ENCODE measurements around the gene NAV3. TPM values are rescaled to one million over a fixed set of nuclear protein-coding genes. Genes with fewer than 3 reads are reported as not detected.

Gene NAV3
- total RNA-seq, 1 experiment from 2014 or later: 2.5 TPM

DNA sequence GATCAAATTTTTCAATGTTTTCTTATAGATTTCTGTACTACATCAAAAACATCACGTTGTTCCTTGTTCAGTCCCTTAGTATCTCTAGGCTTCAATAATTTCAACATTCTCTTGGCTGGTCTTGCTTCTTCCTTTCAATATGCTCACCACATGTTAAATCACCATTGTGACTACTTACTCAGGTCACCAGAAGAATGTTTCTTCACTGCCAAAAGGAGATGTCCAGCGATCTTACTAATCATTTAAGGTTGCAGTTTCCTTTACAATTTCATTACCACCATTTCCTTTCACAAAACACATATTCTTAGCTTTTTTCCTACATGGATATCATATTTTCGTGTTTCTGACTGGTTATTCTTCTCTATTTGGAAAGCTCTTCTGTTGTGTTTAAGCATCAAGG lies 363.8 kb downstream of the NAV3 start:
- no TSS peak for BruUV-seq (replicated peaks)
- Histone ChIP-seq H3K27ac (ENCODE audit: low read length) (no peak overlapping the region), H3K27me3 (ENCODE audit: control insufficient read depth, insufficient read depth, low read length) (no peaks in the 10 kb centered on the region), H3K4me3 (ENCODE audit: low read depth in 2 of 2, low read length in 2 of 2) (no peak overlapping the region), H3K36me3 (ENCODE audit: control insufficient read depth, insufficient read depth, low read length) (no peaks in the 10 kb centered on the region), H3K9me3 (ENCODE audit: control insufficient read depth, insufficient read depth, low read depth, low read length) (no peaks in the 10 kb centered on the region), H3K4me1 (ENCODE audit: control insufficient read depth, insufficient read depth, low read length) (no peaks in the 10 kb centered on the region)
- in situ Hi-C loops (cut with HindIII; ENCODE audit: low pct_unique_long_range_greater_than_20kb, low sequenced_read_pairs): no loop called here
- DNase-seq (ENCODE audit: low read depth, low spot score) (no peak), ATAC-seq (no peak)
- intact Hi-C loops (cut with micrococcal nuclease; ENCODE audit: unreplicated experiment): no loop called here
- TF ChIP-seq POLR2AphosphoS5 (IDR thresholded peaks at IDR 0.05; ENCODE audit: low read depth, low read length) (no peak), TCF7L2 (IDR thresholded peaks at IDR 0.05; ENCODE audit: low read depth, low read length) (no peak), SIN3A (IDR thresholded peaks at IDR 0.05; ENCODE audit: borderline replicate concordance, insufficient read depth, low read depth, low read length) (no peak)
- TF ChIP-seq, protein P1, sequence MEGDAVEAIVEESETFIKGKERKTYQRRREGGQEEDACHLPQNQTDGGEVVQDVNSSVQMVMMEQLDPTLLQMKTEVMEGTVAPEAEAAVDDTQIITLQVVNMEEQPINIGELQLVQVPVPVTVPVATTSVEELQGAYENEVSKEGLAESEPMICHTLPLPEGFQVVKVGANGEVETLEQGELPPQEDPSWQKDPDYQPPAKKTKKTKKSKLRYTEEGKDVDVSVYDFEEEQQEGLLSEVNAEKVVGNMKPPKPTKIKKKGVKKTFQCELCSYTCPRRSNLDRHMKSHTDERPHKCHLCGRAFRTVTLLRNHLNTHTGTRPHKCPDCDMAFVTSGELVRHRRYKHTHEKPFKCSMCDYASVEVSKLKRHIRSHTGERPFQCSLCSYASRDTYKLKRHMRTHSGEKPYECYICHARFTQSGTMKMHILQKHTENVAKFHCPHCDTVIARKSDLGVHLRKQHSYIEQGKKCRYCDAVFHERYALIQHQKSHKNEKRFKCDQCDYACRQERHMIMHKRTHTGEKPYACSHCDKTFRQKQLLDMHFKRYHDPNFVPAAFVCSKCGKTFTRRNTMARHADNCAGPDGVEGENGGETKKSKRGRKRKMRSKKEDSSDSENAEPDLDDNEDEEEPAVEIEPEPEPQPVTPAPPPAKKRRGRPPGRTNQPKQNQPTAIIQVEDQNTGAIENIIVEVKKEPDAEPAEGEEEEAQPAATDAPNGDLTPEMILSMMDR (IDR thresholded peaks at IDR 0.05): no peak
- TF ChIP-seq, protein P2, sequence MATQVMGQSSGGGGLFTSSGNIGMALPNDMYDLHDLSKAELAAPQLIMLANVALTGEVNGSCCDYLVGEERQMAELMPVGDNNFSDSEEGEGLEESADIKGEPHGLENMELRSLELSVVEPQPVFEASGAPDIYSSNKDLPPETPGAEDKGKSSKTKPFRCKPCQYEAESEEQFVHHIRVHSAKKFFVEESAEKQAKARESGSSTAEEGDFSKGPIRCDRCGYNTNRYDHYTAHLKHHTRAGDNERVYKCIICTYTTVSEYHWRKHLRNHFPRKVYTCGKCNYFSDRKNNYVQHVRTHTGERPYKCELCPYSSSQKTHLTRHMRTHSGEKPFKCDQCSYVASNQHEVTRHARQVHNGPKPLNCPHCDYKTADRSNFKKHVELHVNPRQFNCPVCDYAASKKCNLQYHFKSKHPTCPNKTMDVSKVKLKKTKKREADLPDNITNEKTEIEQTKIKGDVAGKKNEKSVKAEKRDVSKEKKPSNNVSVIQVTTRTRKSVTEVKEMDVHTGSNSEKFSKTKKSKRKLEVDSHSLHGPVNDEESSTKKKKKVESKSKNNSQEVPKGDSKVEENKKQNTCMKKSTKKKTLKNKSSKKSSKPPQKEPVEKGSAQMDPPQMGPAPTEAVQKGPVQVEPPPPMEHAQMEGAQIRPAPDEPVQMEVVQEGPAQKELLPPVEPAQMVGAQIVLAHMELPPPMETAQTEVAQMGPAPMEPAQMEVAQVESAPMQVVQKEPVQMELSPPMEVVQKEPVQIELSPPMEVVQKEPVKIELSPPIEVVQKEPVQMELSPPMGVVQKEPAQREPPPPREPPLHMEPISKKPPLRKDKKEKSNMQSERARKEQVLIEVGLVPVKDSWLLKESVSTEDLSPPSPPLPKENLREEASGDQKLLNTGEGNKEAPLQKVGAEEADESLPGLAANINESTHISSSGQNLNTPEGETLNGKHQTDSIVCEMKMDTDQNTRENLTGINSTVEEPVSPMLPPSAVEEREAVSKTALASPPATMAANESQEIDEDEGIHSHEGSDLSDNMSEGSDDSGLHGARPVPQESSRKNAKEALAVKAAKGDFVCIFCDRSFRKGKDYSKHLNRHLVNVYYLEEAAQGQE (IDR thresholded peaks at IDR 0.05; ENCODE audit: insufficient read depth in 1 of 2, low read depth in 2 of 2, low read length in 1 of 2): no peak
- ChIA-PET POLR2A (no interaction called here), CTCF (no interaction called here)

- H3K36me3 ChIP-seq (ENCODE audit: control insufficient read depth, insufficient read depth, low read length): no peaks in the 10 kb centered on the region; the same call in 1 of the 2 replicates
- ATAC-seq (no peak), DNase-seq (ENCODE audit: low read depth, low spot score) (no peak)
- CTCF ChIA-PET: no interaction called here
- no peak overlapping the region for H3K4me3 ChIP-seq (ENCODE audit: low read depth in 2 of 2, low read length in 2 of 2)
- no TSS peak for BruUV-seq (replicated peaks)
- no peaks in the 10 kb centered on the region for H3K27me3 ChIP-seq (ENCODE audit: control insufficient read depth, insufficient read depth, low read length)
- in situ Hi-C loops (cut with HindIII; ENCODE audit: low pct_unique_long_range_greater_than_20kb, low sequenced_read_pairs) (no loop called here), intact Hi-C loops (cut with micrococcal nuclease; ENCODE audit: unreplicated experiment) (no loop called here)
- TF ChIP-seq, protein P2 (IDR thresholded peaks at IDR 0.05; ENCODE audit: insufficient read depth in 1 of 2, low read depth in 2 of 2, low read length in 1 of 2): no peak
- TF ChIP-seq POLR2AphosphoS5 (IDR thresholded peaks at IDR 0.05; ENCODE audit: low read depth, low read length) (no peak), SIN3A (IDR thresholded peaks at IDR 0.05; ENCODE audit: borderline replicate concordance, insufficient read depth, low read depth, low read length) (no peak), TCF7L2 (IDR thresholded peaks at IDR 0.05; ENCODE audit: low read depth, low read length) (no peak)
- TF ChIP-seq, protein P1 (IDR thresholded peaks at IDR 0.05): no peak
- no peak overlapping the region for H3K27ac ChIP-seq (ENCODE audit: low read length)
- POLR2A ChIA-PET: no interaction called here
- H3K9me3 ChIP-seq (ENCODE audit: control insufficient read depth, insufficient read depth, low read depth, low read length): no peaks in the 10 kb centered on the region
- no peaks in the 10 kb centered on the region for H3K4me1 ChIP-seq (ENCODE audit: control insufficient read depth, insufficient read depth, low read length)
Measured at GRCh38 chr12:78198896-78199295, 368.2 kb downstream of the NAV3 start.
